VCaP (cell line): ENCODE results near the gene TRPM2.

Experiments
- H3K27ac ChIP-seq: fragments of 450-650 bp; 2 replicates; pipeline ENCODE4 v1.5.1; 2017
- CTCF ChIP-seq: fragments of 450-650 bp; conservative IDR thresholded peaks from 2 replicates; pipeline ENCODE4 v1.5.1; 2017; ENCODE audit warnings: mild to moderate bottlenecking, moderate library complexity

The TRPM2 gene

DNA sequence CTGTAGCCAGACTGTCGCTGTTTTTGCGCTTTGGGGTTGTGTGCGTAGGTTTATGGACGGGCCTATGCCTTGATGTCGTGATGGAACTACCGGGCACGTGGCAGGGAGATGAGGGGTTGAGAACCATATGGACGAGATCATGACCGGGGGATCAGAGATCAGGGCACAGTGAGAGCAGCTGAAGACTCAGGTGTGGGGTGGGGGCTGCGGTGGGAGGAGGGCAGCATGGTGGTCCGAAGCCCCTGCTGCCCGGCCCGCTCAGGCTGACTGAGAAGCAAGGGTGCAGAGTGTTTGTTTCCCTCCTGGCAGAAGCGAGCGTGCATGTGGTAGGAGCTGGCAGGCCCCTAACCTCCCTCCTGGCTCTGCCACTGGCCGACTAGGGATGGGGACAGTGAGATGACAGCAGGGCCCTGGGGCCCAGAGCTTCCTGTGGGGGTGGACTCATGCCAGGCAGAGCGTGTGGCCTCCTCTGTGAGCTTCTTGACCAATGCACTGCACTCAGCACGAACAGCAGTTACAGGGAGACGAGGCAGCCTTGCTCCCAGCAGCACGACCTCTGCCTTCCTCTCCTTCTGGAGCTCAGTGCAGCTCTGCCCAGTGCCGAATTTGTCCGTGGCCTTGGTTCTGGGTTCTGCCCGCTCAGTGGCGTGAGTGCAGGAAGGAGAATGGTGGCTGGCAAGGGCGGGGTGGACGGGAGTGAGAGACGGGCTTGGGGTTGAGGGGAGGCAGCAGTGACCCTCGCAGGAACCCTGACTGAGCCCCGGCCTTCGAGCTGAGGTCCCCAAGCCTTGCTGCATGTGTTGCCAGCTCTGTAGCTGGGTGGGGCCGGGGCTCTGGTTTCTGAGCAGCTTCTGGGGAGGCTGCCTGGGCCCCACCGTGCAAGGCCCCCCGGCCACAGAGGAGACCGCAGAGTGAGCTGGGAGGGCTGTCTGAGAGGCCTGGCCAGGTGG lies 79.7 kb downstream of the TRPM2 start:
- no peak for TF ChIP-seq CTCF
- no peak overlapping the region for H3K27ac ChIP-seq

DNA sequence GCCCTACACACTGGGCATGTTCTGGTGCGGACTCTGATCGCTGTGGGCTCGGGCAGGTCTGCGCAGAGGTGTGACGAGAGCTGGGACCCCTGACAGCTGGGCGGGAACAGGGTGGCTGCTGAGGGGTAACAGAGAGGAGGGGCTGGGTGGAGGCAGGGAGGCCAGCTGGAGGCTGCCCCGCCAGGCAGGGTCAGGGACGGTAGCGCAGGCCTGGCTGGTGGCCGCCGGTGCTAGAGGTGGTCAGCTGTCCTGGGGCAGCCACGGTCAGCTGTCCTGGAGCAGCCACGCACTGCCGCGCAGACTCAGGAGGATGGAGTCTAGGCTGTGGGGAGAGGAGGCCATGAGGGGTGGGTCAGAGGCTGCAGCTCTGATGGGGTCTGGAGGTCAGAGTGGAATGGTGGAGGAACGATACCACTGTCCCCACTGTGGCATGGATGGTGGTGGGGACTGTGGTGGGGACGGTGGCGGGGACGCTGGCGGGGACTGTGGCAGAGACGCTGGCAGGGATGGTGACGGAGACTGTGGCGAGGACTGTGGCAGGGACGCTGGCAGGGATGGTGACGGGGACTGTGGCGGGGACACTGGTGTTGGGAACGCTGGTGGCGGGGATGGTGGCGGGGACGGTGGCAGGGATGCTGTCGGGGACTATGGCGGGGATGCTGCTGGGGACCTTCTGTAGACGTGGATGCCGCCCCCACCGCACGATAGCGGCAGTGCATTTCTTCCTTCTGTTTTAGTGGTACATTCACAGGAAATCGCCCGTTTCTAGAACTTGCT lies 80.6 kb downstream of the TRPM2 start:
- no peak overlapping the region for H3K27ac ChIP-seq
- TF ChIP-seq CTCF, result no peak

GRCh38 chr21:44434568-44434925 lies 81.1 kb downstream of the TRPM2 start:
- H3K27ac ChIP-seq, result no peak overlapping the region
- TF ChIP-seq CTCF, result no peak

DNA sequence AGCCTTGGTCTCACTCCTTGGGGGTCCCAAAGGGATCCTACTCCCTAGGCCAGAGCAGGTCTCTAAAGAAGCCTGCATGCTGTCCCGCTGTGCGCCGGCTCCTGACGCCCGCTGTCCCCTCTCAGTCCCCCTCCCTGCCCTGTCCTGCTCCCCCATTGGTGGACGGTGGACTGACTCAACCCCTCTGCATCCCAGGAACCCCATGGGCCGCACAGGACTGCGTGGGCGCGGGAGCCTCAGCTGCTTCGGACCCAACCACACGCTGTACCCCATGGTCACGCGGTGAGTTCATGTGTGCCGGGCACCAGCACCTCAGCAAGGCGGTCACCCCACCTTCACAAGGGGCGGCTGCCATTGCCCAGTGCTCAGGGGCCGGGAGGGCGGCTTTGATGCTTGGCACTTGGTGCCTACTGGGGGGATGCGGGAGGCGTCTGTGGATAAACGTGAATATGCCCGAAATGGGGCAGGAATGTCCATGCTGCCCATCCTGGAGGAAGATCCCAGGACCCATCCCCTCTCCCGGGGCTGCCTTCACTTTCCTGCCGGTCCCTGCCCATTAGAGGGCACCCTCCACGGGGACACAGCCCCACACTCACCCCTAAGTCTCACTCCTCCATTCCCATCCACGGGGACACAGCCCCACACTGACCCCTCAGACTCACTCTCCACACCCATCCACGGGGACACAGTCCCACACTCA lies 81.7 kb downstream of the TRPM2 start:
- H3K27ac ChIP-seq, result no peak overlapping the region
- no peak for TF ChIP-seq CTCF

DNA sequence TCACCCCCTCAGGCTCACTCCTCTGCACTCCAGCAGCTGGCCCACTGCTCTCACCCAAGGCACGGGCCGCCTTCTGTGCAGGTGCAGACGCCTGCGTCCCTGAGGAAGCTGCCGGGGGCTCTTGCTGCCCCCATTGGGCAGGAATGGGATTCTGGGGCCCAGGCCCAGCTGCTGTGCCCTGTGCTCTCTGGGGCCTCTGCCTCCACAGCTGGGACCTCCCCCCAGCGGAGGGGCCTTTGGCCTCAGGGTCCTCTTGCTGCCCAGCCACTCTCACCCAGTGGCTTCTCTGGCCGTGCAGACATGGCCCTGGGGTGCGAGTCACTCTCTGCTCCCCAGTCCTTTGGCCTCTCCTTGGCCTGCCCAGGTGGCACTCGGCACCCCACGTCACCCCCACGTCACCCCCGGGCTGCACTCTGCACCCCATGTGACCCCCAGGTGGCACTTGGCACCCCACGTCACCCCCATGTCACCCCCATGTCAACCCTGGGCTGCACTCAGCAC lies 82.7 kb downstream of the TRPM2 start:
- no peak overlapping the region for H3K27ac ChIP-seq
- TF ChIP-seq CTCF, result no peak

- H3K27ac ChIP-seq, result no peak overlapping the region; the same call in 1 of the 2 replicates
- no peak for TF ChIP-seq CTCF
These were observed 83.5 kb downstream of the TRPM2 start for GRCh38 chr21:44436958-44437357.

- no peak overlapping the region; the same call in 1 of the 2 replicates for H3K27ac ChIP-seq
- TF ChIP-seq CTCF, result no peak
These were observed 83.9 kb downstream of the TRPM2 start for GRCh38 chr21:44437371-44437695.
